Measurements from ENCODE around the gene SLC7A10. TPM values are rescaled to one million over a fixed set of nuclear protein-coding genes. Genes with fewer than 3 reads are reported as not detected.

The SLC7A10 gene
- total RNA-seq, 1 donor from 2014 or later, result not detected

DNA sequence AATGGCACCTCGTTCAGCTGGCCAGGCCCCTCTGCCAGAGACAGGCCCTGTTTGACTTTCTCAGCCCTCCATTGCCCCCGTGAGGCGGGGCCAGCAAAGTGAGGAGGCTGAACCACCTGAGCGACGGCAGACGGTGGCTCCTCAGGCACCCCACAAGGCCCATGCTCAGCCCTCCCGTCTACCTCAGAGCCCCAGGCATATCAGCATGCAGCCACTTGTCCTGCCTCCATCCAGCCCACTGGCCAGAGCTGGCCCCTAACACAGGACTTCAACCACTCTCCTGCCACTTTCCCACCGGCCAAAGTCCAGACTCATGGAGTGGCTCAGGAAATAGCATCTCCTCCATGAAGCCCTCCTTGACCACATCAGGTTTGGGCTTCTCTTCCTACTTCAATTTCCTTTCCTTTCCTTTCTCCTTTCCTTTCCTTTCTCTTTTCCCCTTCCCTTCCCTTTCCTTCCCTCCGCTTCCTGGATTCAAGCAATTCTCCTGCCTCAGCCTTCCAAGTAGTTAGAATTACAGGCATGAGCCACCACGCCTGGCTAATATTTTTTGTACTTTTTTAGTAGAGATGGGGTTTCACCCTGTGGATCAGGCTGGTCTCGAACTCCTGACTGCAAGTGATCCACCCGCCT, 9.3 kb downstream of the SLC7A10 start:
- DNase-seq (no peak), ATAC-seq (ENCODE audit: low read depth) (no peak)
- ChIA-PET CTCF (interaction anchor here (1.0 kb wide), 1 partner anchor 92 kb away, joined by 3 read pairs; no protein-coding TSS in a partner anchor), POLR2A (no interaction called here)
- intact Hi-C loops (cut with micrococcal nuclease), result no loop called here
- Mint-ChIP-seq H3K9me3 (no peaks in the 10 kb centered on the region), H3K4me1 (no peaks in the 10 kb centered on the region), H3K36me3 (ENCODE audit: low read depth) (no peaks in the 10 kb centered on the region), H3K4me3 (no peak overlapping the region), H3K27me3 (peaks cover 10% of the 10 kb centered on the region), H3K27ac (no peak overlapping the region)
- TF ChIP-seq, protein P1, sequence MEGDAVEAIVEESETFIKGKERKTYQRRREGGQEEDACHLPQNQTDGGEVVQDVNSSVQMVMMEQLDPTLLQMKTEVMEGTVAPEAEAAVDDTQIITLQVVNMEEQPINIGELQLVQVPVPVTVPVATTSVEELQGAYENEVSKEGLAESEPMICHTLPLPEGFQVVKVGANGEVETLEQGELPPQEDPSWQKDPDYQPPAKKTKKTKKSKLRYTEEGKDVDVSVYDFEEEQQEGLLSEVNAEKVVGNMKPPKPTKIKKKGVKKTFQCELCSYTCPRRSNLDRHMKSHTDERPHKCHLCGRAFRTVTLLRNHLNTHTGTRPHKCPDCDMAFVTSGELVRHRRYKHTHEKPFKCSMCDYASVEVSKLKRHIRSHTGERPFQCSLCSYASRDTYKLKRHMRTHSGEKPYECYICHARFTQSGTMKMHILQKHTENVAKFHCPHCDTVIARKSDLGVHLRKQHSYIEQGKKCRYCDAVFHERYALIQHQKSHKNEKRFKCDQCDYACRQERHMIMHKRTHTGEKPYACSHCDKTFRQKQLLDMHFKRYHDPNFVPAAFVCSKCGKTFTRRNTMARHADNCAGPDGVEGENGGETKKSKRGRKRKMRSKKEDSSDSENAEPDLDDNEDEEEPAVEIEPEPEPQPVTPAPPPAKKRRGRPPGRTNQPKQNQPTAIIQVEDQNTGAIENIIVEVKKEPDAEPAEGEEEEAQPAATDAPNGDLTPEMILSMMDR (IDR thresholded peaks at IDR 0.05), result no peak

DNA sequence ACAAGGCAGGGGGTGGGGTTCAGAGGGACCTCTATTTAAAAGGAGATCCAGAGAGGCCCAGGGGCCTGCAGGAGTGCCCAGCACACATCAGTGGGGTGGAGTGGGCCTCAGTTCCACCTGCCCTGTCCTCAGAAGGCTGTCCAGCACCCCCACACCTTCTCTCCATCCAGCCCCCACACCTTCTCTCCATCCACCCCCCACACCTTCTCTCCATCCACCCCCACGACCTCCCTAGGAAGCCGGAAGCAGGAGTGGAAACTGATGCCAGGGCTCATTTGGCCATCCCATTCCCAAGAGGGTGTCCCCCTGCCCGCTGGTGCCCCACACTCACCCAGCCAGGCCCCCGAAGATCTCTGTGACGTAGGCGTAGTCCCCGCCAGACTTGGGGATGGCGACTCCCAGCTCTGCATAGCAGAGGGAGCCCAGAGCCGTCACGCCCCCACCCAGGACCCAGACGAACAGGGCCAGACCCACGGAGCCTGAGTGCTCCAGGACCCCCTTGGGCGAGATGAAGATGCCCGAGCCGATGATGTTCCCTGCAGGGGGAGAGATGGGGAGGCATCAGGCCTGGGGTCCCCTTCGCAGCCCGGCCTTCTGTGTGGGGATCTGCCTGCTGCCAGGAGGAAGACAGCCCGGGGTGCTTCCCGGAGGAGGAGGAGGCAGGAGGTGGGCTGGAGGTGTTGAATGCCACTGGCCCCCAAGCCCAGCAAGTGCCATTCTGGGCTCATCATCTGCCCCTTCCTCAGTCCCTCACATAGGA, 10.0 kb downstream of the SLC7A10 start:
- POLR2A ChIA-PET, result no interaction called here
- no peaks in the 10 kb centered on the region for H3K4me1 Mint-ChIP-seq
- ATAC-seq (ENCODE audit: low read depth) (no peak), DNase-seq (no peak)
- H3K4me3 Mint-ChIP-seq, result no peak overlapping the region
- H3K27me3 Mint-ChIP-seq, result peaks cover 4% of the 10 kb centered on the region
- H3K36me3 Mint-ChIP-seq (ENCODE audit: low read depth), result no peaks in the 10 kb centered on the region
- CTCF ChIA-PET, result interaction anchor here (1.0 kb wide), 1 partner anchor 91 kb away, joined by 3 read pairs; no protein-coding TSS in a partner anchor
- TF ChIP-seq, protein P1 (IDR thresholded peaks at IDR 0.05), result no peak
- intact Hi-C loops (cut with micrococcal nuclease), result no loop called here
- H3K9me3 Mint-ChIP-seq, result no peaks in the 10 kb centered on the region
- H3K27ac Mint-ChIP-seq, result no peak overlapping the region

DNA sequence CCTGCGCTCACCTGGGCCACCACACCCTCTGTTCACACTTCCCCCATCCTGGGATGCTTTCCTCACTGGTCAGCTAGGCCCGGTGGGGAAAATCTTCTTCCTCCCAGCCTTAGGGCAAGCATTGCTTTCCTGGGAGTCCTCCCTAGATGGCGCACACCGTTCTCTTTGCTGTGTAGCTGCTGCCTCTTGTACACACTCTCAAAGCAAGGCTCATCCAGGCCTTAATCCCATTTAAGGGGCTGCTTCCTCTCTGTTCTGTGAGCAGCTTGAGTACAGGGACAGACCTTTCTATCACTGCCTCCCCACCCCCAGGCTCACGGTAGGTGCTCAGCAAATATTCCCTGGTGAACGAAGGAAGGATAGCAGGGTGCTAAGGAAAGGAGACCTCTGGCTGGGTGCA, 11.1 kb downstream of the SLC7A10 start:
- Mint-ChIP-seq H3K4me3 (no peak overlapping the region), H3K27me3 (no peaks in the 10 kb centered on the region), H3K27ac (no peak overlapping the region), H3K9me3 (no peaks in the 10 kb centered on the region), H3K36me3 (ENCODE audit: low read depth) (no peaks in the 10 kb centered on the region), H3K4me1 (no peaks in the 10 kb centered on the region)
- intact Hi-C loops (cut with micrococcal nuclease), result no loop called here
- ATAC-seq (ENCODE audit: low read depth) (no peak), DNase-seq (no peak)
- TF ChIP-seq, protein P1 (IDR thresholded peaks at IDR 0.05), result no peak
- CTCF ChIA-PET, result no interaction called here
- POLR2A ChIA-PET, result no interaction called here

DNA sequence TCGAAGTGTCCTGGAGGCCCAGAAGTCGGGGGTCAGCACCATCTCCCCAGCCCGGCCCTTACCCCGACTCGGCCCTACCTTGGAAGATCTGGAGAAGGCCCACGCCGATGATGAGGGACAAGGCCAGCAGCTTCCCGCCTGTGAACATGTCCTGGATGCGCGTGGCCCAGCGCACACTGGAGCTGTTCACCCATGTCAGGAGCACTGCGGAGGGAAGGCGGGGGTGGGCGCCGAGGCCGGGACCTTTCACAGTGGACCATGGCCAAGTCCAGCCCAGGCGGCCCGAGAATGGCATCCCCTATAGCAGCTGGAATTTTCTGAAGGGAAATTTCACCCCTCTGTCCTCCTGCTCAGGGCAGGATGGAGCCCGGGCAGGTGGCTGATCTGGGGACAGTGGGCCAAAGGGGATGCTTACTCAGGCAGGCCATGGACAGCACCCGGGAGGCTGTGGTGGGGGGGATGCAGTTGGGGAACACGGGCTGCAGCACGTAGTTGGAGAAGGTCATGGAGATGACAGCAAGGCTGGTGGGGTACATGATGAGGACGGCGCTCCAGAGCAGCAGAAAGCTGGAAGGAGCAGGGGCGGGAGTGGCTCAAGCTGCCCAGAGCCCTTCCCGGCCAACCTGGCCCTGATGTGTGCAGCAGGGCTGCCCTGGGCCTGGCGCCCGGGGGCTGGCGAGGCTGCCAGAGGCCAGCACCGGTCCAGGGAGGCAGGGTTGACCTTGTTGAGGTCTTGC, 13.0 kb downstream of the SLC7A10 start:
- Mint-ChIP-seq H3K4me3 (no peak overlapping the region), H3K36me3 (ENCODE audit: low read depth) (no peaks in the 10 kb centered on the region), H3K27ac (no peak overlapping the region), H3K4me1 (no peaks in the 10 kb centered on the region), H3K9me3 (no peaks in the 10 kb centered on the region), H3K27me3 (no peaks in the 10 kb centered on the region)
- no peak for DNase-seq
- intact Hi-C loops (cut with micrococcal nuclease), result no loop called here
- ATAC-seq (ENCODE audit: low read depth), result no peak
- TF ChIP-seq, protein P1 (IDR thresholded peaks at IDR 0.05), result no peak
- ChIA-PET POLR2A (no interaction called here), CTCF (no interaction called here)

All from activated B cell treated with CpG ODN at 0.5 μM for 24 hours (primary cell).